ENCODE results near the gene GYG1. TPM values are rescaled to one million over a fixed set of nuclear protein-coding genes. Genes with fewer than 3 reads are reported as not detected.

The GYG1 gene
- total and polyA plus RNA-seq, 2 donors (not counting 1 experiment from before 2014, with no cell fraction given) = 10.8 to 20.4 TPM

DNA sequence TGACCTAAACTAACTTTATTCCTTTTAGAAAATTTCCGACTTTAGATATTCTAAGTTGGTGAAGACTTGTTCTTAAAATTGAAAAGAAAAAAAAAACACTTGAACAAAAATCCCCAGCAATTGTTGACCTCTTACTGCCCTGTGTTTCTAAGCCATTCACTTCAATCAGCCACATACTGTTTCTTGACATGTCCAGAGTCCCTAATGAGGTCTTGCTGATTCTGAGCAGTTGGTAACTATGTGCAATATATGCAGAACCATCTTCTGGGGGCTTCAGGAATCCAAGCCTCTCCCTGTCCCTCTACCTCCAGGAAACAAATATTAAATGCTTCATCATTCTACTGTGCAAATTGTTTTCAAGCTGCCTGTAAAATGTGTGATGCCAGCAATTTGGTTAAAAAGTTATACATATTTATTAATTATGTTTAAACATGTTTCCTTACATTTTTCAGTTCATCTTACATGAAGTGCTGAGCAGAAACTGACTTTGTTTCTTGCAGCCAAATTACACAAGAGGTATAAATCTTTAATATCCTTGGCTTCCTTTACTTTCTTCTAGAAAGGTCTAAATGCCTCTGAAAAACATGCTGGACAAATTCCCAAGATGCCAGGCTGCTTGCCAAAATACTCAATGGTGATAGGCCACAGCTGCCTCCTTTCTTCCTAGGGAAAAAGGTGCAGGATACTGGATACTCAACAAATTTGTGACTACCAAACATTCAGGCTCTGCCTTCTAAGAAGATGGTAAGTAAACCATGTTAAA lies 19.8 kb upstream of the GYG1 start:
- Mint-ChIP-seq H3K4me1 (peaks cover 2% of the 10 kb centered on the region), H3K9me3 (ENCODE audit: insufficient read depth) (no peaks in the 10 kb centered on the region), H3K27me3 (peaks cover 3% of the 10 kb centered on the region), H3K4me3 (no peak overlapping the region), H3K27ac (no peak overlapping the region)
- POLR2A ChIA-PET = no interaction called here
- ATAC-seq (ENCODE audit: low read depth) (no peak), DNase-seq (no peak)
- TF ChIP-seq, protein P1, sequence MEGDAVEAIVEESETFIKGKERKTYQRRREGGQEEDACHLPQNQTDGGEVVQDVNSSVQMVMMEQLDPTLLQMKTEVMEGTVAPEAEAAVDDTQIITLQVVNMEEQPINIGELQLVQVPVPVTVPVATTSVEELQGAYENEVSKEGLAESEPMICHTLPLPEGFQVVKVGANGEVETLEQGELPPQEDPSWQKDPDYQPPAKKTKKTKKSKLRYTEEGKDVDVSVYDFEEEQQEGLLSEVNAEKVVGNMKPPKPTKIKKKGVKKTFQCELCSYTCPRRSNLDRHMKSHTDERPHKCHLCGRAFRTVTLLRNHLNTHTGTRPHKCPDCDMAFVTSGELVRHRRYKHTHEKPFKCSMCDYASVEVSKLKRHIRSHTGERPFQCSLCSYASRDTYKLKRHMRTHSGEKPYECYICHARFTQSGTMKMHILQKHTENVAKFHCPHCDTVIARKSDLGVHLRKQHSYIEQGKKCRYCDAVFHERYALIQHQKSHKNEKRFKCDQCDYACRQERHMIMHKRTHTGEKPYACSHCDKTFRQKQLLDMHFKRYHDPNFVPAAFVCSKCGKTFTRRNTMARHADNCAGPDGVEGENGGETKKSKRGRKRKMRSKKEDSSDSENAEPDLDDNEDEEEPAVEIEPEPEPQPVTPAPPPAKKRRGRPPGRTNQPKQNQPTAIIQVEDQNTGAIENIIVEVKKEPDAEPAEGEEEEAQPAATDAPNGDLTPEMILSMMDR (IDR thresholded peaks at IDR 0.05) = no peak
- no peak for TF ChIP-seq EZH2 (IDR thresholded peaks at IDR 0.05; ENCODE audit: borderline replicate concordance, insufficient read depth, low read depth, low read length, poor library complexity, severe bottlenecking)
- Histone ChIP-seq H4K20me1 (ENCODE audit: control insufficient read depth, insufficient read depth, low read length, poor library complexity, severe bottlenecking) (no peaks in the 10 kb centered on the region), H3K27me3 (replicated peaks in 1 of 4; ENCODE audit: control extremely low read depth in 1 of 4, control insufficient read depth in 3 of 4, insufficient read depth in 4 of 4, low read length in 3 of 4) (no peaks in the 10 kb centered on the region), H3K4me1 (ENCODE audit: control insufficient read depth in 2 of 2, insufficient read depth in 2 of 2, low read length in 2 of 2) (no peaks in the 10 kb centered on the region), H3K4me3 (ENCODE audit: control extremely low read depth in 1 of 5, extremely low read depth in 1 of 5, insufficient read depth in 1 of 5, low read depth in 2 of 5, low read length in 4 of 5) (no peak overlapping the region), H3K9ac (ENCODE audit: low read length) (no peak overlapping the region), H3K9me3 (ENCODE audit: control extremely low read depth in 1 of 3, control insufficient read depth in 2 of 3, insufficient read depth in 1 of 3, low read length in 2 of 3) (no peaks in the 10 kb centered on the region), H3K4me2 (replicated peaks; ENCODE audit: low read depth, low read length, poor library complexity, severe bottlenecking) (no peak overlapping the region), H3K27ac (ENCODE audit: low read length in 2 of 2) (no peak overlapping the region), H3K36me3 (replicated peaks in 1 of 2; ENCODE audit: control extremely low read depth in 1 of 2, control insufficient read depth in 1 of 2, extremely low read depth in 1 of 2, insufficient read depth in 2 of 2, low read length in 1 of 2) (no peaks in the 10 kb centered on the region), H3K79me2 (ENCODE audit: control insufficient read depth, insufficient read depth, low read length) (no peaks in the 10 kb centered on the region), H2AFZ (ENCODE audit: insufficient read depth, low read depth, low read length, poor library complexity, severe bottlenecking) (no peak overlapping the region)
- intact Hi-C loops (cut with micrococcal nuclease) = no loop called here
- CTCF ChIA-PET = interaction anchor here (0.6 to 3.6 kb wide), 2 partner anchors 11 to 16 kb away, joined by 3 to 13 read pairs; no protein-coding TSS in a partner anchor
- WGBS (ENCODE audit: insufficient coverage) = no CpG with 5 or more reads among the region's 1 CpG

DNA sequence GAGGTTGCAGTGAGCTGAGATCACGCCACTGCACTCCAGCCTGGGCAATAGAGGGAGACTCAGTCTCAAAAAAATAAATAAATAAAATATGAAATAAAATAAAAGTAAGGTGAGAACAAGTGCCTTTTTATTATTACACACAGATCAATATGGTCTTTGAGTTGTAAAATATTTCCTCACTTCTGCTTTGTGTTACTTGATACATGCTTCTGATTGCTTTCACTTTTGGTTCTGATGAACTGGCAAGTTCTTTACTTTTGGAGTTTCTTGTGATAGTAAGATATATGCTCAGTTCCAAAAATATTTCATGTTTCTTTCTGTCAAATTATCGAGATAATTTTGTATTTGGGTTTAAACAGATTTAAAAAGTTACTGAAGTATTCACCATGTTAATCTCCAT lies 16.6 kb upstream of the GYG1 start:
- peak overlapping the region; percentile 14 for H3K4me2 ChIP-seq (replicated peaks; ENCODE audit: low read depth, low read length, poor library complexity, severe bottlenecking)
- no peak overlapping the region for H3K4me3 ChIP-seq (ENCODE audit: control extremely low read depth in 1 of 5, extremely low read depth in 1 of 5, insufficient read depth in 1 of 5, low read depth in 2 of 5, low read length in 4 of 5)
- no CpG with 5 or more reads among the region's 2 CpGs for WGBS (ENCODE audit: insufficient coverage)

More for the DNA sequence above, 16.6 kb upstream of the GYG1 start:
- H3K9ac ChIP-seq (ENCODE audit: low read length) = no peak overlapping the region
- H3K4me1 ChIP-seq (ENCODE audit: control insufficient read depth in 2 of 2, insufficient read depth in 2 of 2, low read length in 2 of 2) = no peaks in the 10 kb centered on the region
- H3K27me3 ChIP-seq (replicated peaks in 1 of 4; ENCODE audit: control extremely low read depth in 1 of 4, control insufficient read depth in 3 of 4, insufficient read depth in 4 of 4, low read length in 3 of 4) = peaks cover 0 to 4% (median 0%) of the 10 kb centered on the region in 4 experiments
- DNase-seq = no peak
- peak overlapping the region; percentile 52 for H2AFZ ChIP-seq (ENCODE audit: insufficient read depth, low read depth, low read length, poor library complexity, severe bottlenecking)
- intact Hi-C loops (cut with micrococcal nuclease) = no loop called here
- no peaks in the 10 kb centered on the region for H3K9me3 Mint-ChIP-seq (ENCODE audit: insufficient read depth)
- no peaks in the 10 kb centered on the region for H3K79me2 ChIP-seq (ENCODE audit: control insufficient read depth, insufficient read depth, low read length)
- H3K36me3 ChIP-seq (replicated peaks in 1 of 2; ENCODE audit: control extremely low read depth in 1 of 2, control insufficient read depth in 1 of 2, extremely low read depth in 1 of 2, insufficient read depth in 2 of 2, low read length in 1 of 2) = no peaks in the 10 kb centered on the region
- H3K27ac ChIP-seq (ENCODE audit: low read length in 2 of 2) = no peak overlapping the region
- POLR2A ChIA-PET = no interaction called here
- H3K4me1 Mint-ChIP-seq = peaks cover 2% of the 10 kb centered on the region
- no peak overlapping the region for H3K27ac Mint-ChIP-seq
- H3K9me3 ChIP-seq (ENCODE audit: control extremely low read depth in 1 of 3, control insufficient read depth in 2 of 3, insufficient read depth in 1 of 3, low read length in 2 of 3) = no peaks in the 10 kb centered on the region
- TF ChIP-seq EZH2 (IDR thresholded peaks at IDR 0.05; ENCODE audit: borderline replicate concordance, insufficient read depth, low read depth, low read length, poor library complexity, severe bottlenecking) = no peak
- TF ChIP-seq, protein P1 (IDR thresholded peaks at IDR 0.05) = no peak
- CTCF ChIA-PET = no interaction called here
- ATAC-seq (ENCODE audit: low read depth) = no peak
- peaks cover 8% of the 10 kb centered on the region for H3K27me3 Mint-ChIP-seq
- H4K20me1 ChIP-seq (ENCODE audit: control insufficient read depth, insufficient read depth, low read length, poor library complexity, severe bottlenecking) = no peaks in the 10 kb centered on the region
- H3K4me3 Mint-ChIP-seq = no peak overlapping the region
